ENCODE data around the gene TUBGCP5.
"Not testable (repeated sequence)": the region's sequence is repeated elsewhere in the genome, so short reads cannot be mapped to it uniquely, and the experiment has no call there.

DNA sequence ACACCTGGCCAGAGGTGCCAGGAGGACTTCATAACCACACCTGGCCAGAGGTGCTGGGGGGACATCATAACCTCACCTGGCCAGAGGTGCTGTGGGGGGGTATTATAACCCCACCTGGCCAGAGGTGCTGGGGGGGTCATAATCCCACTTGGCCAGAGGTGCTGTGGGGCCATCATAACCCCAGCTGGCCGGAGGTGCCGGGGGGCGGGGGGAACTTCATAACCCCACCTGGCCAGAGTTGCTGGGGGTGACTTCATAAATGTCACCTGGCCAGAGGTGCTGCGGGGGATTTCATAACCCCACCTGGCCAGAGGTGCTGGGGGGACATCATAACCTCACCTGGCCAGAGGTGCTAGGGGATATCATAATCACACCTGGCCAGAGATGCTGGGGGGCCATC, 4.2 kb upstream of the TUBGCP5 start:
- not testable (repeated sequence) for TF ChIP-seq CTCF, POLR2A (IDR thresholded peaks at IDR 0.05)
